AG09319 (cell line): Measurements from ENCODE around the gene SRRM3.
"Not testable (repeated sequence)": the region's sequence is repeated elsewhere in the genome, so short reads cannot be mapped to it uniquely, and the experiment has no call there.

Experiments
- DNase-seq: peaks from one replicate; pipeline ENCODE4 v3.0.0-alpha.2; 2010; ENCODE audit warnings: low read depth; ENCODE audit errors: extremely low read depth
- CTCF ChIP-seq: IDR thresholded peaks from 2 replicates; pipeline ENCODE4 v1.5.1; 2011; ENCODE audit warnings: low read depth, mild to moderate bottlenecking, inconsistent platforms, low read length, moderate library complexity

The SRRM3 gene

GRCh38 chr7:76225951-76226350 is 24.3 kb downstream of the SRRM3 start:
- TF ChIP-seq CTCF, result no peak

GRCh38 chr7:76226878-76227423 is 25.3 kb downstream of the SRRM3 start:
- DNase-seq, result not testable (repeated sequence)

More at GRCh38 chr7:76225951-76226350, 24.3 kb downstream of the SRRM3 start:
- no peak for DNase-seq

- DNase-seq, result no peak
- no peak for TF ChIP-seq CTCF
Measured at GRCh38 chr7:76230214-76230613, 28.5 kb downstream of the SRRM3 start.

GRCh38 chr7:76231071-76231470 is 29.4 kb downstream of the SRRM3 start:
- TF ChIP-seq CTCF, result no peak
- DNase-seq, result no peak

GRCh38 chr7:76231583-76231982 is 29.9 kb downstream of the SRRM3 start:
- no peak for DNase-seq
- TF ChIP-seq CTCF, result no peak

GRCh38 chr7:76232698-76233097 is 31.0 kb downstream of the SRRM3 start:
- TF ChIP-seq CTCF, result no peak
- no peak for DNase-seq

GRCh38 chr7:76233538-76234281 is 32.0 kb downstream of the SRRM3 start:
- no peak for DNase-seq
- TF ChIP-seq CTCF, result no peak

- TF ChIP-seq CTCF, result no peak
- DNase-seq, result no peak
Measured at GRCh38 chr7:76234282-76234584, 32.5 kb downstream of the SRRM3 start.
